ENCODE measurements around the gene NID1.

- TF ChIP-seq, protein P1, sequence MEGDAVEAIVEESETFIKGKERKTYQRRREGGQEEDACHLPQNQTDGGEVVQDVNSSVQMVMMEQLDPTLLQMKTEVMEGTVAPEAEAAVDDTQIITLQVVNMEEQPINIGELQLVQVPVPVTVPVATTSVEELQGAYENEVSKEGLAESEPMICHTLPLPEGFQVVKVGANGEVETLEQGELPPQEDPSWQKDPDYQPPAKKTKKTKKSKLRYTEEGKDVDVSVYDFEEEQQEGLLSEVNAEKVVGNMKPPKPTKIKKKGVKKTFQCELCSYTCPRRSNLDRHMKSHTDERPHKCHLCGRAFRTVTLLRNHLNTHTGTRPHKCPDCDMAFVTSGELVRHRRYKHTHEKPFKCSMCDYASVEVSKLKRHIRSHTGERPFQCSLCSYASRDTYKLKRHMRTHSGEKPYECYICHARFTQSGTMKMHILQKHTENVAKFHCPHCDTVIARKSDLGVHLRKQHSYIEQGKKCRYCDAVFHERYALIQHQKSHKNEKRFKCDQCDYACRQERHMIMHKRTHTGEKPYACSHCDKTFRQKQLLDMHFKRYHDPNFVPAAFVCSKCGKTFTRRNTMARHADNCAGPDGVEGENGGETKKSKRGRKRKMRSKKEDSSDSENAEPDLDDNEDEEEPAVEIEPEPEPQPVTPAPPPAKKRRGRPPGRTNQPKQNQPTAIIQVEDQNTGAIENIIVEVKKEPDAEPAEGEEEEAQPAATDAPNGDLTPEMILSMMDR (IDR thresholded peaks at IDR 0.05 in 2 of 3, conservative IDR thresholded peaks at IDR 0.05 in 1 of 3; ENCODE audit: borderline replicate concordance in 1 of 3, insufficient read depth in 1 of 3, low read depth in 2 of 3, low read length in 2 of 3), result no peak
- TF ChIP-seq CBX3 (IDR thresholded peaks at IDR 0.05; ENCODE audit: low read depth) (no peak), POLR2AphosphoS5 (IDR thresholded peaks at IDR 0.05; ENCODE audit: low read depth, low read length) (no peak), REST (IDR thresholded peaks at IDR 0.05; ENCODE audit: low read depth) (no peak), SIN3A (IDR thresholded peaks at IDR 0.05; ENCODE audit: low read depth) (no peak), POLR2A (IDR thresholded peaks at IDR 0.05; ENCODE audit: borderline replicate concordance, extremely low read depth, insufficient read depth, insufficient read length) (no peak), SP1 (IDR thresholded peaks at IDR 0.05; ENCODE audit: low read depth) (no peak), MAX (IDR thresholded peaks at IDR 0.05) (no peak), TCF7L2 (IDR thresholded peaks at IDR 0.05; ENCODE audit: borderline replicate concordance, extremely low read depth, insufficient read depth, insufficient read length) (no peak), EGR1 (IDR thresholded peaks at IDR 0.05; ENCODE audit: low read depth) (no peak), ELF1 (IDR thresholded peaks at IDR 0.05; ENCODE audit: borderline replicate concordance, low read depth) (no peak), EZH2phosphoT487 (IDR thresholded peaks at IDR 0.05; ENCODE audit: borderline replicate concordance) (no peak)
These were observed 23.0 kb downstream of the NID1 start for GRCh38 chr1:236041631-236042618.

All from HCT116 (cell line).